DMS 273 treated with DMSO at 0.1 percent for 48 hours (cell line): Measurements from ENCODE around the gene ESRRA.

Experiments
- DNase-seq: peaks from one replicate; lab custom pipeline; 2025; lab: John Stamatoyannopoulos, UW

Gene ESRRA

DNA sequence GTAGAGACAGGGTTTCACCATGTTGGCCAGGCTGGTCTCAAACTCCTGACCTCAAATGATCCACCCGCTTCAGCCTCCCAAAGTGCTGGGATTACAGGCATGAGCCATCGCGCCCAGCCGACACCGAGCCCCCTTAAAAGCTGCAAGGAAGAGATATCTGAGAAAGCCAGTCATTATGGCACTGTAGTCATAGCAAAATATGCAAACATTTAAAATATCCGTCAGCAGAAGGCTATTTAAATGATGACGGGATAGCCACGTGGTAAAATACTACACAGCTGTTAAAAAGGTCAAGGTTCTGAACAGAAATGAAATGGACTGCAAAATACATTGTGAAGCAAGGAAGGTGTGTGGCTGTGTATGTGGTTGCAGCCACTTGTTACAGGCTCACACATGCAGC is 28.2 kb downstream of the ESRRA start:
- DNase-seq: no peak

DNA sequence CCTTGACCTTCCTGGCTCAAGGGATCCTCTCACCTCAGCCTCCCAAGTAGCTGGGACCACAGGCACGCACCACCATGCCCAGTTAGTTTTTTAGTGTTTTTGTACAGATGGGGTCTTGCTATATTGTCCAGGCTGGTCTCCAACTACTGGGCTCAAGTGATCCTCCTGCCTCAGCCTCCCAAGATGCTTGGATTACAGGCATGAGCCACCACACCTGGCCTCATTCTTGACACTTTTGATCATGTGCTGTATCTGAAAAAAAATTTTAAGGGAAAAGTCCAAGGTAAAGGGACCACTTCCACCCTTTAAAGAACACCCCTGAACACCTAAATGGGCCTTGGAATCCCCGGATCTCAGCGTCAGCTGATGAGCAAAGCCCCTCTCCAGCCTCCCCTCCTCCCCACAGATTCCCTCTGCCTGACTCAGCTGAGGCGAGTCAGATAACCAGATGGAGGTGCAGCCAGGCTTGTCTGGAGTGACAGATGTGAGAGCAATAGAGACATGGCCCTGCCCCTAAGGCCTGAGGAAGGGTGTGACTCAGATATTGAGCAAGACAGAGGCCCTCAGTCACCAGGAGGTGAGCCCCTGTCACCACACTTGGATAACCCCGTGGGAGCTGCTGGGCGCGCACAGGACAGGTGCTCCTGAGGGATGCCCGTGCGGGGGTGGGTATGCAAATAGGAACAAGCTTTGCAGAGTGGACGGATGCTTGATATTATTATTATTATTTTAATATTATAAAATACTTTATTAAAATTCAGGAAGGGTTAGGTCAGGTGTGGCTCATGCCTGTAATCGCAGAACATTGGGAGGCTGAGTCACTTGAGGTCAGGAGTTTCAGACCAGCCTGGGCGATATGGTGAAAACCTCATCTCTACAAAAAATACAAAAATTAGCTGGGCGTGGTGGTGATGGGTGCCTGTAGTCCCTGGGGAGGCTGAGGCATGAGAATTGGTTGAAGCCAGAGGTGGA is 29.7 kb downstream of the ESRRA start:
- peak; percentile 81 for DNase-seq

- no peak for DNase-seq
Observed at GRCh38 chr11:64337538-64338249, 32.4 kb downstream of the ESRRA start.

DNA sequence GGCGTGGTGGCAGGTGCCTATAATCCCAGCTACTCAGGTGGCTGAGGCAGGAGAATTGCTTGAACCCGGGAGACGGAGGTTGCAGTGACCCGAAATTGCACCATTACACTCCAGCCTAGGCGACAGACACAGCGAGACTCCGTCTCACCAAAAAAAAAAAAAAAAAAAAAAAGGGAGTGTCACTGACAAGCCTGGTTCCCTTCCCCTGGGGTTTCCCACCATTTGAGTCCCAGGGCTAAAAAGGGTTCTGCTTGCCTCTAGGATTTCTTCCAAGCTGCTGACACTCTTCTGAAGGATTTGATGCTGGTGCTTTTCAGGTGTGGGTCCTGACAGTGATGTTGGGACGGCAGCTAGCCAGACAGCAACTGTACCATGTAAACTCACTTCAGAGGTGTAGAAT is 33.4 kb downstream of the ESRRA start:
- DNase-seq: no peak

GRCh38 chr11:64339286-64339685 is 34.0 kb downstream of the ESRRA start:
- DNase-seq: no peak

DNA sequence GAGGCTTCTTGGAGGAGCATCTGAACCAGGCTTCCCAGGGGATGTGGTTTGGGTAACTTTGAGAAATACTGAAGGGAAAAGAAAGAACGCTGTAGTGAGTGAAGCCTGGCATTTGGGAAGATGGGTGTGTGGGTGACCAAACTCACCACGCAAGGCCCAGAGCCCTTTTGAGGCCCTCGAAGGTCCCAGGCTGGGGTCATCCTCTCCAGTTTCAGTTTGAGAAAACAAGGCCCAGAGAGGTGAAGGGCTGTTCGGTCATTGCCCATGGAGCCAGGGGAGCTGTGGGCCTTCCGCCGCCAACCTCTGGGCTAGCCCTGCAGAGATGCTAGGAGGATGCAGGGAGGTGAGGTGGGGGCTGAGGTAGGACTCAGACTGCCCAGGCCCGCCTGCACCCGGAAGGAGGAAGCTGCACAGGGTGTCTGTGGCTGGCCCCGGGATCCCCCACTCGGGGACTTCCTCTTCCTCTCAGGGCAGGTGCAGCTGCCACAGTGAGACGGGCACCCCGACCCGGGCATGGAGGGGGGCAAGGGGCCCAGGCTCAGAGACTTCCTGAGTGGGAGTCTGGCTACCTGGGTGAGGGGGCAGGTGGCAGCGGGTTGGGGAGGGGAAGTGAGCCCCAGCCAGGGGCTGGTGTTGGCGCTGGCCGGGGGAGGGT is 34.6 kb downstream of the ESRRA start, which contains the start of gene CCDC88B:
CCDC88B (plus strand) TSS at position 451 of the 655 bp plus-strand sequence; CDS start at position 514, 63 bp downstream.
- DNase-seq: no peak

- no peak for DNase-seq
Observed at GRCh38 chr11:64340671-64341335, 35.5 kb downstream of the ESRRA start.

DNA sequence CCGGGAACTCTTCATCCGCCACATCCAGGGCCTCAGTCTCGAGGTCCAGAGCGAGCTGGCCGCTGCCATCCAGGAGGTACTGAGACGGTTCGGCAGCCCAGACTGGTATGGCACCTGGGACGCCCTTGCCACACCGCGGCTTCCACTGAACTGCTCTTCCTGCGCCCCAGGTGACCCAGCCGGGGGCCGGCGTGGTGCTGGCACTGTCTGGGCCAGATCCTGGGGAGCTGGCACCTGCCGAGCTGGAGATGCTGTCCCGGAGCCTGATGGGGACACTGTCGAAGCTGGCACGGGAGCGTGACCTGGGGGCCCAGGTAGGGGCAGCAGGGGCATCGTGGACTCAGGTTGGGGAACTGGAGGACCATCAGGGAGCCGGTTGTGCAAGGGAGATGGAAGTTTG is 36.1 kb downstream of the ESRRA start:
- no peak for DNase-seq

DNA sequence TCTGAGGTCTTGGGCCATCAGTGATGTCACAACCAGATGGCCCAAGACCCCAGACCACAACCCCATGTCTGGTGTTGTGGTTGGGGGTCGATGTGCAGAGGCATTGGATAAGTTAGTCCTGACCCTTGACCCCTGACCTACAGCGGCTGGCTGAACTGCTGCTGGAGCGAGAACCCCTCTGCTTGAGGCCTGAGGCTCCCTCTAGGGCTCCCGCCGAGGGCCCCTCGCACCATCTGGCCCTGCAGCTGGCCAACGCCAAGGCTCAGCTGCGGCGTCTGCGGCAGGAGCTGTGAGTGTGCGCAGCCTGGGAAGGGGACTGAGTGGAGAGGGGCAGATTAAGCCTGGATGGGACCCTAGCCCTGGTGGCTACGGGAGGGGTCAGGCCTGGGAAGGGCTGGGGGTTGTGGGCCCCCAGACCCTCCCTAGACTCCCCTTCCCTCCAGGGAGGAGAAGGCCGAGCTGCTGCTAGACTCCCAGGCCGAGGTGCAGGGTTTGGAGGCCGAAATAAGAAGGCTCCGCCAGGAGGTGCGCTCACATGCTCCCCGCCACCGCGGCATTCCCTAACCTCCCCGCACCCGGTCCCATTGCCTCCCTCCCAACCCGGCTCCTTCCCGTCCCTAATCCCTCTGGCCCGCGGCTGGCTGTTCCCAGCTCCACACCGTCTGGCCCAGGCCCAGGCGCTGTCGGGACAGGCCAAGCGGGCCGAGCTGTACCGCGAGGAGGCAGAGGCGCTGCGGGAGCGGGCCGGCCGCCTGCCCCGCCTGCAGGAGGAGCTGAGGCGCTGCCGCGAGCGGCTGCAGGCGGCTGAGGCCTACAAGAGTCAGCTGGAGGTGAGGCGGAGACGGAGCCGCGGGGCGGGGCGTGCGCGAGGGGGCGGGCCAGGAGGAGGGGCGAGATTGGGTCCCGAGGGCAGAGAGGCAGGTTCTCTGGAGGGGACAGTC is 36.8 kb downstream of the ESRRA start:
- DNase-seq: peak; percentile 69

DNA sequence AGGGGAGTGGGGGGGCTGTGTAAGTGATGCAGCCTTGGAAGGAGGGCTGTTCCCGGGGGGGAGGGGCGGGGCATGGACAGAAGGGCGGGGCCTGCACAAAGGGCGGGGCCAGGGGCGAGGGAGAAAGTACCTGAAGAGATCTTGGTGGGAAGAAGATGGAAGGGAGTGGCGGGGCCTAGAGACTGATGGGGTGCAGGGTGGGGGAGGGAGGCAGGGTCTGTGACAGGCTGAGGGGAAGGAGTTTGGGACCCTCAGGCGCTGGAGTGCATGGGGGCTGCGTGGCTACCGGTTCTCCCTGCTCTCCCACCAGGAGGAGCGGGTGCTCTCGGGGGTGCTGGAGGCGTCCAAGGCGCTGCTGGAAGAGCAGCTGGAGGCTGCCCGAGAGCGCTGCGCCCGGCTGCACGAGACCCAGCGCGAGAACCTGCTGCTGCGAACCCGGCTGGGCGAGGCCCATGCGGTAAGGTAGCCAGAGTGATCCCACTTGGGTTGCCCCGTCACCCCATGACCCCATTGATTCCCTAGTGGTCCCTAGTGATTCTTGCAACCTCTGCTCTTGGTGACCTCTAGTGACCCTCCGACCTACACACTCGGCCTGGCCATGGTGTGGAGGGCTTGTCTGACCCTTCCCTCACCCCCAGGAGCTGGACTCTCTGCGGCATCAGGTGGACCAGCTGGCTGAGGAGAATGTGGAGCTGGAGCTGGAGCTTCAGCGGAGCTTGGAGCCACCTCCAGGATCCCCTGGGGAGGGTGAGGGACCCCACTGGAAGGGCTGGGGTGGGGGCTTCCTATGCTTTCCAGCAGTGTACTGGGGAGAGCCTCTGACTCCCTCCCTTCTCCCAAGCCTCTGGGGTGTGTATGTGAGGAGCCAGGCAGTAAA is 37.8 kb downstream of the ESRRA start:
- DNase-seq: no peak

DNA sequence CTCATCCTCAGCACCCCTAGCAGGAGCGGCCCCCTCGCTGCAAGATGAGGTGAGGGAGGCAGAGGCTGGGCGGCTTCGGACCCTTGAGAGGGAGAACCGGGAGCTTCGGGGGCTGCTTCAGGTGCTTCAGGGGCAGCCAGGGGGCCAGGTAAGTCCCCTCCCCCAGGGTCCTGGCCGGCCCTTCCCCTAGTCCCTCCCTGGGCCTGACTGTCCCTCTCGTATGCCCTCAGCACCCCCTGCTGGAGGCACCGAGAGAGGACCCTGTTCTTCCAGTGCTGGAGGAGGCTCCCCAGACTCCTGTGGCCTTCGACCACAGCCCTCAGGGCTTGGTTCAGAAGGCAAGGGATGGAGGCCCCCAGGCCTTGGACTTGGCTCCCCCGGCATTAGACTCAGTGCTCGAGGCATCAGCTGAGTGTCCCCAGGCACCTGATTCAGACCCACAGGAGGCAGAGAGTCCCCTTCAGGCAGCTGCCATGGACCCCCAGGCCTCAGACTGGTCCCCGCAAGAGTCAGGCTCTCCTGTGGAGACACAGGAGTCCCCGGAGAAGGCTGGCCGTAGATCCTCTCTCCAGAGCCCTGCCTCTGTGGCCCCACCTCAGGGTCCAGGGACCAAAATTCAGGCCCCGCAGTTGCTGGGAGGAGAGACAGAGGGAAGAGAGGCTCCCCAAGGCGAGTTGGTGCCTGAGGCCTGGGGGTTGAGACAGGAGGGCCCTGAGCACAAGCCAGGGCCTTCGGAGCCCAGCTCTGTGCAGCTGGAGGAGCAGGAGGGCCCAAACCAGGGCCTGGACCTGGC is 38.6 kb downstream of the ESRRA start:
- no peak for DNase-seq

DNA sequence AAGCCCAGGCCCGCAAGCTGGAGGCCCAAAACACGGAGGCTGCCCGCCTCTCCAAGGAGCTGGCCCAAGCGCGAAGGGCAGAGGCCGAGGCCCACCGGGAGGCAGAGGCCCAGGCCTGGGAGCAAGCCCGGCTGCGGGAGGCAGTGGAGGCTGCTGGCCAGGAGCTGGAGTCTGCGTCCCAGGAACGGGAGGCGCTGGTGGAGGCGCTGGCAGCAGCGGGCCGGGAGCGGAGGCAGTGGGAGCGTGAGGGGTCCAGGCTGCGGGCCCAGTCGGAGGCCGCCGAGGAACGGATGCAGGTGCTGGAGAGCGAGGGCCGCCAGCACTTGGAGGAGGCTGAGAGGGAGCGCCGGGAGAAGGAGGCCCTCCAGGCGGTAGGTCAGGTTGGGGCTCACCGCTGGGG is 39.5 kb downstream of the ESRRA start:
- no peak for DNase-seq

DNA sequence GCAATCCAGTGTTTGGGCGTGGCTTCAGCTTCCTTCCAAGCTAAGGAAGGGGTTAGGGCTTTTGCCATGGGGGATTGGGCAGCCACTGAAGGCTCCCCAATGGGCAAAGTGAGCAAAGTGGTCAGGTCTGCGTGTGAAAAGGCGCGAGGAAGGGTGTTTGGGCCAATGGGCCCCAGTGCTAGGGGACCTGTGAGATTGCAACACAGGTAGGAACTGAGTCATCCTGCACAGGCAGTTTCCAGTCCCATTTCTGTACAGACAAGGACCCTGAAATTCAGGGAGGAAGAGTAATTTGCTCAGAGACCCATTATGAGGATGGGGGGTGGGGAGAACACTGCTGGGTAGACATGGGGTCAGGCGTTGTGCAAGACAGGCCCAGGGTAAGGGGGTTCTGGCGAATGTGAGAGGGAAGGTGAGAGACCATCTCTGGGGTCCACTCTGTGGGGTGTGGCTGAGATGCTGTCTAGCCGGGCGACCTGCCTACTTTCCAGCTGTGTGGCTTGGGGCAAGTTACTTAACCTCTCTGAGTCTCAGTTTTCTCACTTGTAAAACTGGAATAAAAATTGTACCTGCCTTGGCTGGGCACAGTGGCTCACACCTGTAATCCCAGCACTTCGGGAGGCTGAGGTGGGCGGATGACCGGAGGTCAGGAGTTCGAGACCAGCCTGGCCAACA is 42.0 kb downstream of the ESRRA start:
- DNase-seq: no peak

- no peak for DNase-seq
Observed at GRCh38 chr11:64348383-64349024, 43.2 kb downstream of the ESRRA start.

- no peak for DNase-seq
Observed at GRCh38 chr11:64349025-64349387, 43.7 kb downstream of the ESRRA start.

DNA sequence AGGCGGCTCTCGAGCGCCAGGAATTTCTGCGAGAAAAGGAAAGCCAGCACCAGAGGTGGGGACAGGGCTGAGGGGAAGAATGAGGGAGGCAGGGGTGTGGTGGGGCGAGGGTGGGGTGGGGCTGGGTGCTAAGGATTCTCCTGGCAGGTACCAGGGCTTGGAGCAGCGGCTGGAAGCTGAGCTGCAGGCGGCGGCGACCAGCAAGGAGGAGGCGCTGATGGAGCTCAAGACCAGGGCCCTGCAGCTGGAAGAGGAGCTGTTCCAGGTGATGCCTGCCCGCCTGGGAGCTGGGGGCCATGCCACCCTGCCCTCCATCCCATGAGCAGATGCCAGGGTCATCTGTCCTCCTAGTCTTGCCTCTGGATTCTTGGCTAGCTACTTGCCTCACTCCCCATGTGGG is 44.1 kb downstream of the ESRRA start:
- no peak for DNase-seq

DNA sequence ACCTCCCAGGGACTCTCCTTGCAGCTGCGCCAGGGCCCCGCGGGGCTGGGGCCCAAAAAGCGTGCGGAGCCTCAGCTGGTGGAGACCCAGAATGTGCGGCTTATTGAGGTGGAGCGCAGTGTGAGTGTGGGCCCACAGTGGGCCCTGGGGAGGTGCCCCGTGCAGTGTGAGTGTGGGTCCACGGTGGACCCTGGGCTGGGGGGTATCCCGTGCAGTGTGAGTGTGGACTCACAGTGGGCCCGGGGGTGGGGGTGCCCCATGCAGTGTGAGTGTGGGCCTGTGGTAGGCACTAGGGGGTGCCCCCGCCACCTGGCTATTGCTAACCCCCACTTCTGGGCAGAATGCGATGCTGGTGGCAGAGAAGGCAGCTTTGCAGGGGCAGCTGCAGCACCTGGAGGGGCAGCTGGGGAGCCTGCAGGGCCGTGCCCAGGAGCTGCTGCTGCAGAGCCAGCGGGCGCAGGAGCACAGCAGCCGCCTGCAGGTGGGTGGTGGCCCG is 45.9 kb downstream of the ESRRA start:
- no peak for DNase-seq
